ENCODE measurements around the gene COX7B2. TPM values are rescaled to one million over a fixed set of nuclear protein-coding genes. Genes with fewer than 3 reads are reported as not detected.

The COX7B2 gene
- total RNA-seq, 1 donor from 2014 or later: not detected

DNA sequence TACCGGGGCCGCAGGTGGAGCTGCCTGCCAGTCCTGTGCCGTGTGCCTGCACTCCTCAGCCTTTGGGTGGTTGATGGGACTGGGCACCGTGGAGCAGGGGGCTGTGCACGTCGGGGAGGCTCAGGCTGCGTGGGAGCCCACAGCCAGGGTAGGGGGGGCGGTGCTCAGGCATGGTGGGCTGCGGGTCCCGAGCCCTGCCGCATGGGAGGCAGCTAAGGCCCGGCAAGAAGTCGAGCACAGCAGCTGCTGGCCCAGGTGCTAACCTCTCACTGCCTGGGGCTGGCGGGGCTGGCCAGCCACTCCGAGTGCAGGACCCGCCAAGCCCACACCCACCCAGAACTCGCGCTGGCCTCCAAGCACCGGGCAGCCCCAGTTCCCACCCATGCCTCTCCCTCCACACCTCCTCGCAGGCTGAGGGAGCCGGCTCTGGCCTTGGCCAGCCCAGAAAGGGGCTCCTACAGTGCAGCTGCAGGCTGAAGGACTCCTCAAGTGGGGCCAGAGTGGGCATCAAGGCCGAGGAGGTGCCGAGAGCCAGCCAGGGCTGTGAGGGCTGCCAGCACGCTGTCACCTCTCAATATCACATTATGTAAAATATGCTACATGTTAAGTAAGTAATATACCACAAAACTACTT lies 104.1 kb downstream of the COX7B2 start:
- Mint-ChIP-seq H3K27ac (no peak overlapping the region), H3K27me3 (ENCODE audit: low read depth) (peaks cover 1% of the 10 kb centered on the region), H3K9me3 (peaks cover 25% of the 10 kb centered on the region), H3K4me3 (no peak overlapping the region), H3K4me1 (no peaks in the 10 kb centered on the region), H3K36me3 (no peaks in the 10 kb centered on the region)
- no peak for TF ChIP-seq CTCF (IDR thresholded peaks at IDR 0.05; ENCODE audit: unreplicated experiment)
- no peak for DNase-seq (ENCODE audit: low spot score in 2 of 2, unreplicated experiment in 2 of 2)

GRCh38 chr4:46793036-46793435 lies 116.0 kb downstream of the COX7B2 start:
- Mint-ChIP-seq H3K4me1 (no peaks in the 10 kb centered on the region), H3K27ac (no peak overlapping the region), H3K4me3 (no peak overlapping the region), H3K9me3 (peaks cover 25% of the 10 kb centered on the region), H3K36me3 (no peaks in the 10 kb centered on the region), H3K27me3 (ENCODE audit: low read depth) (no peaks in the 10 kb centered on the region)
- no peak for TF ChIP-seq CTCF (IDR thresholded peaks at IDR 0.05; ENCODE audit: unreplicated experiment)
- DNase-seq (ENCODE audit: low spot score in 2 of 2, unreplicated experiment in 2 of 2): no peak

DNA sequence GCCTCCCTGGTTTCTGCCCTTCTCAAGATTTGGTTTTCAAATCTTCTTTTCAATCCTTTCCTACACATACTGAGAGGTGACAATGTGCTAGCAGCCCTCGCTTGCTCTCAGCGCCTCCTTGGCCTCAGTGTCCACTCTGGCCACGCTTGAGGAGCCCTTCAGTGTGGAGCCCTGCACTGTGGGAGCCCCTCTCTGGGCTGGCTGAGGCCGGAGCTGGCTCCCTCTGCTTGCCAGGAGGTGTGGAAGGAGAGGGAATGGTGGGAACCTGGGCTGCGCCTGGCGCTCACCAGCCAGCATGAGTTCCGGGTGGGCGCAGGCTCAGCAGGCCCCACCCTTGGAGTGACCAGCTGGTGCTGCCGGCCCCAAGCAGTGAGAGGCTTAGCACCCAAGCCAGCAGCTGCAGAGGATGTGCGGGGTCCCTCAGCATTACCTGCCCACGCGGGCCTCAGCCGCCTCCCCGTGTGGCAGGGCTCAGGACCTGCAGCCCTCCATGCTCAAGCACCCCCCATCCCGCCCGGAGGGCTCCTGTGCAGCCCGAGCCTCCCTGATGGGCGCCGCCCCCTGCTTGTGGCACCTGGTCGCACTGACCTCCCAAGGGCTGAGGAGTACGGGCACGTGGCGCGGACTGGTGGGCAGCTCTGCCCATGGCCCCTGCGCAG lies 127.5 kb downstream of the COX7B2 start:
- no peaks in the 10 kb centered on the region for H3K27me3 Mint-ChIP-seq (ENCODE audit: low read depth)
- H3K4me3 Mint-ChIP-seq: no peak overlapping the region
- no peaks in the 10 kb centered on the region for H3K36me3 Mint-ChIP-seq
- peaks cover 13% of the 10 kb centered on the region for H3K9me3 Mint-ChIP-seq
- no peaks in the 10 kb centered on the region for H3K4me1 Mint-ChIP-seq
- H3K27ac Mint-ChIP-seq: no peak overlapping the region
- no peak for TF ChIP-seq CTCF (IDR thresholded peaks at IDR 0.05; ENCODE audit: unreplicated experiment)
- no peak for DNase-seq (ENCODE audit: low spot score in 2 of 2, unreplicated experiment in 2 of 2)

- Mint-ChIP-seq H3K4me3 (no peak overlapping the region), H3K9me3 (no peaks in the 10 kb centered on the region), H3K27me3 (ENCODE audit: low read depth) (no peaks in the 10 kb centered on the region), H3K36me3 (no peaks in the 10 kb centered on the region), H3K27ac (no peak overlapping the region), H3K4me1 (no peaks in the 10 kb centered on the region)
- DNase-seq (ENCODE audit: low spot score in 2 of 2, unreplicated experiment in 2 of 2): no peak
- no peak for TF ChIP-seq CTCF (IDR thresholded peaks at IDR 0.05; ENCODE audit: unreplicated experiment)
These were observed 143.6 kb downstream of the COX7B2 start for GRCh38 chr4:46765465-46765864.

- no peak overlapping the region for H3K4me3 Mint-ChIP-seq
- no peak overlapping the region for H3K27ac Mint-ChIP-seq
- H3K9me3 Mint-ChIP-seq: peaks cover 42% of the 10 kb centered on the region
- DNase-seq (ENCODE audit: low spot score in 2 of 2, unreplicated experiment in 2 of 2): no peak
- no peak for TF ChIP-seq CTCF (IDR thresholded peaks at IDR 0.05; ENCODE audit: unreplicated experiment)
- no peaks in the 10 kb centered on the region for H3K36me3 Mint-ChIP-seq
- no peaks in the 10 kb centered on the region for H3K27me3 Mint-ChIP-seq (ENCODE audit: low read depth)
- H3K4me1 Mint-ChIP-seq: no peaks in the 10 kb centered on the region
These were observed 179.0 kb downstream of the COX7B2 start for GRCh38 chr4:46730075-46730474.

Measured in mesothelial cell of epicardium (in vitro differentiated cells).